HEK293T (cell line): ENCODE measurements around the gene BLOC1S3.

Experiments used
- ARNT ChIP-seq: fragments of 450-650 bp; IDR thresholded peaks from 2 replicates; pipeline ENCODE4 v1.6.1; 2017; ENCODE audit warnings: mild to moderate bottlenecking
- BHLHE40 ChIP-seq: fragments of 450-650 bp; IDR thresholded peaks from 2 replicates; pipeline ENCODE4 v1.6.1; 2016; ENCODE audit warnings: mild to moderate bottlenecking, moderate library complexity, borderline replicate concordance
- CTBP1 ChIP-seq: fragments of 450-650 bp; IDR thresholded peaks from 2 replicates; pipeline ENCODE4 v1.6.1; 2016; ENCODE audit warnings: borderline replicate concordance
- ELF4 ChIP-seq: fragments of 450-650 bp; IDR thresholded peaks from 2 replicates; pipeline ENCODE4 v1.6.1; 2017; ENCODE audit warnings: antibody characterized with exemption
- FOXA1 ChIP-seq: fragments of 450-650 bp; IDR thresholded peaks from 2 replicates; pipeline ENCODE4 v1.6.1; 2016; ENCODE audit warnings: mild to moderate bottlenecking
- FOXK2 ChIP-seq: fragments of 450-650 bp; IDR thresholded peaks from 2 replicates; pipeline ENCODE4 v1.6.1; 2016; ENCODE audit warnings: mild to moderate bottlenecking
- FOXM1 ChIP-seq: fragments of 450-650 bp; IDR thresholded peaks from 2 replicates; pipeline ENCODE4 v1.6.1; 2017; ENCODE audit warnings: mild to moderate bottlenecking, borderline replicate concordance
- HDGF ChIP-seq: fragments of 450-650 bp; IDR thresholded peaks from 2 replicates; pipeline ENCODE4 v1.6.1; 2017; ENCODE audit warnings: antibody characterized with exemption, borderline replicate concordance
- PKNOX1 ChIP-seq: fragments of 450-650 bp; IDR thresholded peaks from 2 replicates; pipeline ENCODE4 v1.6.1; 2016
- SP1 ChIP-seq: fragments of 450-650 bp; IDR thresholded peaks from 2 replicates; pipeline ENCODE4 v1.6.1; 2017
- SUZ12 ChIP-seq: fragments of 450-650 bp; IDR thresholded peaks from 2 replicates; pipeline ENCODE4 v1.6.1; 2016; ENCODE audit warnings: mild to moderate bottlenecking
- TARDBP ChIP-seq: fragments of 450-650 bp; IDR thresholded peaks from 2 replicates; pipeline ENCODE4 v1.6.1; 2016
- ZNF384 ChIP-seq: fragments of 450-650 bp; IDR thresholded peaks from 2 replicates; pipeline ENCODE4 v1.6.1; 2016

DNA sequence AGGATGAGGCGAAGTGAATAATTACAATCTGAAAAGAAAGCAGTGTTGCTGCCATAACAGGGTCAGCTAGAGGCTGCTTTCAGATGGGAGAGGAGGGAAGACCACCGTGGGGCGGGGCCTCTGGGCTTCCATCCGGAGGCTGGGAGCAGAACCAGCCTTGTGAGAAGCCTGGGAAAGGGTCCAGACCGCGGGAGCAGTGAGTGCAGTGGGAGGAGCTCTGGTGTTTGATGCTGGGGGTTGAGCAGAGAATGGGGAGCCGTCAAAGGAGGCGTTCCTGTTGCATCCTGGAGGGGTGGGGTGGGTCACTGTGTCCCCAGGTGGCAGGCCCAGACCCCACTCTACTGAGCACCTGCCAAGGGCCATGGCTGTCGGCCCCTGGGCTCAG lies 35.9 kb upstream of the BLOC1S3 start:
- TF ChIP-seq PKNOX1 (no peak), FOXM1 (no peak), CTBP1 (no peak), ZNF384 (no peak), TARDBP (no peak), SP1 (no peak), FOXA1 (no peak), FOXK2 (no peak), BHLHE40 (no peak), HDGF (no peak), SUZ12 (no peak), ELF4 (no peak), ARNT (no peak)
